Uterus (tissue), 2 donors: ENCODE measurements around the gene SGMS1.

Source experiments
- CTCF ChIP-seq, 4 experiments: fragments of 200-600 bp in 2 of 4; fragments of 450-650 bp in 2 of 4; sonication (generic) in 2 of 4; IDR thresholded peaks; one replicate each; pipeline ENCODE4 v1.5.1; 2016 to 2019; ENCODE audit warnings: antibody characterized with exemption in 4 of 4, mild to moderate bottlenecking in 2 of 4, moderate library complexity in 1 of 4
- POLR2A ChIP-seq, 2 donors: fragments of 450-650 bp; IDR thresholded peaks; one replicate each; pipeline ENCODE4 v1.6.1; 2016; ENCODE audit warnings: antibody characterized with exemption in 2 of 2, mild to moderate bottlenecking in 1 of 2, moderate library complexity in 1 of 2

- TF ChIP-seq CTCF (IDR thresholded peaks at IDR 0.05) (no peak), POLR2A (IDR thresholded peaks at IDR 0.05) (no peak)
Observed at GRCh38 chr10:50395851-50396250, 227.9 kb downstream of the SGMS1 start.
